ENCODE measurements around the gene KATNBL1. TPM values are rescaled to one million over a fixed set of nuclear protein-coding genes. Genes with fewer than 3 reads are reported as not detected.

The KATNBL1 gene
- total and polyA plus RNA-seq, 9 of the 15 experiments (the other 6 are each of a cell fraction or from before 2014, with no cell fraction given), result 6.6 to 46.0 (median 24.0) TPM

GRCh38 chr15:34209421-34210282 lies at the start of gene KATNBL1 (continued):
- TF ChIP-seq CTCFL (IDR thresholded peaks at IDR 0.05; ENCODE audit: borderline replicate concordance, insufficient read depth, low read depth, low read length, poor library complexity, severe bottlenecking), result peak; percentile 61
- TF ChIP-seq E2F6 (IDR thresholded peaks at IDR 0.05; ENCODE audit: borderline replicate concordance in 1 of 2, extremely low read depth in 1 of 2, insufficient read depth in 1 of 2, insufficient read length in 1 of 2, low read depth in 1 of 2, low read length in 1 of 2, poor library complexity in 1 of 2, severe bottlenecking in 1 of 2), result peak in 1 of 2 experiments; percentile 57
- no peak for TF ChIP-seq HDGF (IDR thresholded peaks at IDR 0.05)
- peak; percentile 49; the same call in 1 of the 2 replicates for TF ChIP-seq SMARCA4 (IDR thresholded peaks at IDR 0.05)
- 0 out of 2 replicates have a peak, but pooled peaks have one; percentile 68 for TF ChIP-seq ZFPM2 (CRISPR knock-in tag; IDR thresholded peaks at IDR 0.05)
- peak in 1 of 3 experiments; percentile 77; a peak in 2 of 6 replicates for TF ChIP-seq ZBTB11 (CRISPR knock-in tag; IDR thresholded peaks at IDR 0.05)
- TF ChIP-seq FOSL1 (tag; conservative IDR thresholded peaks at IDR 0.05), result peak; percentile 31; the same call in 1 of the 2 replicates
- peak; percentile 69; the same call in 1 of the 2 replicates for TF ChIP-seq EP400 (IDR thresholded peaks at IDR 0.05)
- no peak for TF ChIP-seq SIX5 (IDR thresholded peaks at IDR 0.05; ENCODE audit: borderline replicate concordance in 1 of 2, insufficient read depth in 1 of 2, low read depth in 1 of 2, low read length in 2 of 2)
- peak; percentile 89 for TF ChIP-seq ESRRA (IDR thresholded peaks at IDR 0.05; ENCODE audit: borderline replicate concordance, low read depth)
- TF ChIP-seq MEF2A (IDR thresholded peaks at IDR 0.05; ENCODE audit: control insufficient read depth, low read depth, low read length), result no peak
- peak; percentile 34; the same call in 1 of the 2 replicates for TF ChIP-seq MYBL2 (IDR thresholded peaks at IDR 0.05; ENCODE audit: low read depth)
- TF ChIP-seq MYBL2 (CRISPR knock-in tag; IDR thresholded peaks at IDR 0.05; ENCODE audit: borderline replicate concordance), result no peak
- peak; percentile 73; the same call in 1 of the 2 replicates for TF ChIP-seq ARID2 (IDR thresholded peaks at IDR 0.05)

Data from K562 (cell line).